SH-SY5Y (cell line): Measurements from ENCODE around the gene ARHGAP28.

Experiments used
- GATA2 ChIP-seq: IDR thresholded peaks from 2 replicates; pipeline ENCODE4 v1.6.1; 2011; ENCODE audit warnings: mild to moderate bottlenecking, low read depth, low read length
- GATA3 ChIP-seq: IDR thresholded peaks from 2 replicates; pipeline ENCODE4 v1.6.1; 2011; ENCODE audit warnings: low read depth, mild to moderate bottlenecking, low read length, moderate library complexity

- TF ChIP-seq GATA2 (no peak), GATA3 (no peak)
These were observed 44.3 kb downstream of the ARHGAP28 start for GRCh38 chr18:6773777-6774176.
